Mesenchymal stem cell (in vitro differentiated cells and primary cell): Measurements from ENCODE around the gene SLC35G4.

Source experiments
- DNase-seq: peaks from one replicate; pipeline ENCODE4 v3.0.0-alpha.2; 2013
- H2AFZ ChIP-seq: one replicate; pipeline ENCODE4 v1.6.1; 2013; ENCODE audit warnings: low read depth, mild to moderate bottlenecking, control low read depth, inconsistent platforms, low read length, moderate library complexity
- H2AK5ac ChIP-seq: 2 replicates; pipeline ENCODE4 v1.6.1; 2013; ENCODE audit warnings: low read length, moderate library complexity, mild to moderate bottlenecking, inconsistent platforms; ENCODE audit not compliant: severe bottlenecking
- H2BK120ac ChIP-seq: one replicate; pipeline ENCODE4 v1.6.1; 2013; ENCODE audit warnings: low read depth, mild to moderate bottlenecking, inconsistent platforms, low read length, moderate library complexity
- H2BK12ac ChIP-seq, 2 experiments: one replicate each; pipeline ENCODE4 v1.6.1; 2013; ENCODE audit warnings: inconsistent platforms in 2 of 2, low read length in 2 of 2, mild to moderate bottlenecking in 2 of 2, moderate library complexity in 2 of 2, control low read depth in 1 of 2
- H2BK15ac ChIP-seq: one replicate; pipeline ENCODE4 v1.6.1; 2013; ENCODE audit warnings: mild to moderate bottlenecking, low read depth, inconsistent platforms; ENCODE audit not compliant: poor library complexity, severe bottlenecking
- H2BK5ac ChIP-seq: 2 replicates; pipeline ENCODE4 v1.6.1; 2013; ENCODE audit warnings: low read depth, mild to moderate bottlenecking, low read length, control low read depth, inconsistent platforms; ENCODE audit not compliant: poor library complexity, severe bottlenecking
- H3K14ac ChIP-seq, 2 experiments: one replicate each; pipeline ENCODE4 v1.6.1; 2013; ENCODE audit warnings: inconsistent platforms in 2 of 2, low read length in 2 of 2, control low read depth in 1 of 2, mild to moderate bottlenecking in 1 of 2, moderate library complexity in 1 of 2
- H3K18ac ChIP-seq, 2 experiments: one replicate each; pipeline ENCODE4 v1.6.1; 2013; ENCODE audit warnings: inconsistent platforms in 2 of 2, low read length in 2 of 2, control low read depth in 1 of 2, low read depth in 1 of 2, mild to moderate bottlenecking in 1 of 2
- H3K23ac ChIP-seq, 2 experiments: one replicate each; pipeline ENCODE4 v1.6.1; 2013; ENCODE audit warnings: inconsistent platforms in 2 of 2, low read length in 2 of 2, mild to moderate bottlenecking in 2 of 2, moderate library complexity in 2 of 2, control low read depth in 1 of 2
- H3K27ac ChIP-seq: 2 replicates; pipeline ENCODE4 v1.5.1; 2013; ENCODE audit warnings: mild to moderate bottlenecking, moderate library complexity, low read length, control low read depth, inconsistent platforms; ENCODE audit not compliant: poor library complexity, severe bottlenecking
- H3K27me3 ChIP-seq, 2 experiments: 2 replicates each; pipeline versions ENCODE4 v1.6.1 to v1.7.0; 2013; ENCODE audit warnings: low read length in 2 of 2, mild to moderate bottlenecking in 2 of 2, moderate library complexity in 2 of 2, control low read depth in 1 of 2, inconsistent platforms in 1 of 2; ENCODE audit not compliant: control insufficient read depth in 1 of 2, insufficient read depth in 1 of 2
- H3K36me3 ChIP-seq, 2 experiments: 2 replicates each; pipeline versions ENCODE4 v1.6.1 to v1.7.0; 2013; ENCODE audit warnings: low read length in 2 of 2, control low read depth in 1 of 2, inconsistent platforms in 1 of 2, low read depth in 1 of 2, mild to moderate bottlenecking in 1 of 2; ENCODE audit not compliant: insufficient read depth in 2 of 2, control insufficient read depth in 1 of 2
- H3K4ac ChIP-seq, 2 experiments: one replicate each; pipeline ENCODE4 v1.6.1; 2013; ENCODE audit warnings: inconsistent platforms in 2 of 2, low read length in 2 of 2, mild to moderate bottlenecking in 2 of 2, moderate library complexity in 2 of 2, control low read depth in 1 of 2, low read depth in 1 of 2
- H3K4me1 ChIP-seq: 2 replicates; pipeline ENCODE4 v1.6.1; 2013; ENCODE audit warnings: low read depth, low read length, control low read depth; ENCODE audit not compliant: control insufficient read depth, insufficient read depth
- H3K4me2 ChIP-seq: 2 replicates; pipeline ENCODE4 v1.6.1; 2013; ENCODE audit warnings: low read length, mild to moderate bottlenecking, inconsistent platforms; ENCODE audit not compliant: poor library complexity, severe bottlenecking
- H3K4me3 ChIP-seq, 2 experiments: 2 replicates each; pipeline versions ENCODE4 v1.5.1 to v1.7.0; 2013; ENCODE audit warnings: low read length in 2 of 2, mild to moderate bottlenecking in 2 of 2, control low read depth in 1 of 2, low read depth in 1 of 2; ENCODE audit not compliant: insufficient read depth in 1 of 2
- H3K79me1 ChIP-seq: replicated peaks from 2 replicates; pipeline ENCODE4 v1.6.1; 2013; ENCODE audit warnings: mild to moderate bottlenecking, control low read depth, low read length, inconsistent platforms; ENCODE audit not compliant: poor library complexity, severe bottlenecking
- H3K9ac ChIP-seq: 2 replicates; pipeline ENCODE4 v1.7.0; 2013; ENCODE audit warnings: mild to moderate bottlenecking, low read length, moderate library complexity
- H3K9me3 ChIP-seq: 2 replicates; pipeline ENCODE4 v1.7.0; 2013; ENCODE audit warnings: mild to moderate bottlenecking, low read length; ENCODE audit not compliant: control insufficient read depth
- H4K8ac ChIP-seq: one replicate; pipeline ENCODE4 v1.6.1; 2013; ENCODE audit warnings: inconsistent platforms, mild to moderate bottlenecking, low read length, moderate library complexity
- H4K91ac ChIP-seq: one replicate; pipeline ENCODE4 v1.6.1; 2013; ENCODE audit warnings: mild to moderate bottlenecking, low read length, inconsistent platforms
- WGBS: methylation state at CpG from one replicate; pipeline ENCODE4 v1.1.7; 2013; ENCODE audit warnings: mixed read lengths; 5-methylcytosine and 5-hydroxymethylcytosine counted together

SLC35G4 gene

DNA sequence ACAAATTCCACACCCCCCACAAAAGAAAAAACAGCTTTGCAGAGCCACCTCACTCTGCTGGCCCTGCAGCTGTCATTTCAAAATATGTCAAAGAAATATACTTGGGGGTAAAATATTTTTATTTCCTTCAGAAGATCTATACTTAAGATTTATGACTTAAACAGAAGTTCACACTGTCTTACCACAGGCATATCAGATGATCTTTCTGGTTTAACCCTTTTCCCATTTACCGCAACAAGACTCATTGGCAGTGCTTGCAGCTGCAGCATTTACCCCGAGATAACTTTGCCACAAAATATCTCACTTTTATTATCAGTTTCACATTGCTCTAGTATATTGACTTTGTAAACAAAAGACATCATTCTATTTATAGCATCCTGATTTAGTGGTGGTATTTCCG is 21.6 kb upstream of the SLC35G4 start:
- Histone ChIP-seq H4K91ac (no peak overlapping the region), H2BK5ac (no peak overlapping the region), H3K14ac (no peak overlapping the region), H3K9ac (no peak overlapping the region), H3K27ac (no peak overlapping the region), H3K18ac (no peak overlapping the region), H3K4ac (no peak overlapping the region), H2AFZ (no peak overlapping the region), H3K9me3 (no peaks in the 10 kb centered on the region), H3K4me2 (no peak overlapping the region), H2AK5ac (no peak overlapping the region), H3K4me1 (no peaks in the 10 kb centered on the region), H4K8ac (no peak overlapping the region), H2BK120ac (no peak overlapping the region), H3K27me3 (peaks cover 0 to under 1% of the 10 kb centered on the region in 2 experiments), H3K36me3 (no peaks in the 10 kb centered on the region), H2BK12ac (no peak overlapping the region), H3K4me3 (no peak overlapping the region), H2BK15ac (no peak overlapping the region), H3K23ac (no peak overlapping the region), H3K79me1 (no peaks in the 10 kb centered on the region)
- no peak for DNase-seq
- WGBS: 100% methylated on average over 2 of the region's 3 CpGs

DNA sequence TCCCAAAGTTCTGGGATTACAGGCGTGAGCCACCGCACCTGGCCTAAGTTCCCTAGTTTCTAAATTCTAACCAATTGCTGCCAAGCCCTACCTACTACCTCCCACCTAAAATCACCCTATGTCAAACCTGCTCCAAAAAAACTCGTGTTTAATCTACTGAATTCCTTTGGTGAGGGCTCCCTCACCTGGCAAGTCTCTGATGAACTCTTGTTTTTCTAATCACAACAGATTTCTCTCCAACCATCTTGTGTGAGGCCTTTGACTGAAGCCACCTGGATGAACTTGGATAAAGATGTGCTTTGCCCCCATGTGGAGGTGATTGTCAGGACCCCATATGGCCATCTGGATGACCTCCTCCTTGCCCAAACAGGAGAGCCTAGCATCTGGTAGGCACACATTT is 17.4 kb upstream of the SLC35G4 start:
- WGBS: 71% methylated on average over 3 of the region's 3 CpGs
- no peak for DNase-seq
- no peaks in the 10 kb centered on the region for H3K79me1 ChIP-seq

DNA sequence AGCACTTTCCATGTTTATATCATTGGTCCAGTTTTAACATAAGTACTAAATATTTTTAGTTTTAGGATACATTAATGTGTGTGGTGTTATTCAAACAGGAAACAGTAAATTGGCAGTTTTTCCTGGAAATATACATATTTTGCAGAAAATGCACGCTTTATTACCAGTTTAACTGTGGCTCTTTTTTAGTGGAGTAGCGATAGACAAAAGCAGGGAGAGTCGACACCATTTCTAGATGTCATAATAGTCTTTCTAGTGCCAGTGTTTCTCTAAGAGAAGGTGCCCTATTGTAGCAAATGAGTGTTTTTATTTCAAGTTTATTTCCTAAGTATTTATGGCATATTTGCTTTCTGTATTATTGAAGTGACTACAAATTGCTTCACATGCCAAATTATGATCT is 9.1 kb upstream of the SLC35G4 start:
- Histone ChIP-seq H3K36me3 (no peaks in the 10 kb centered on the region), H2BK120ac (no peak overlapping the region), H2BK15ac (no peak overlapping the region), H3K4me3 (no peak overlapping the region), H3K4me1 (no peaks in the 10 kb centered on the region), H2BK5ac (no peak overlapping the region), H3K23ac (no peak overlapping the region), H3K9ac (no peak overlapping the region), H3K4ac (no peak overlapping the region), H4K91ac (no peak overlapping the region), H3K27me3 (peaks cover 6% of the 10 kb centered on the region in 2 experiments), H3K27ac (no peak overlapping the region), H3K4me2 (no peak overlapping the region), H2AK5ac (no peak overlapping the region), H3K9me3 (no peaks in the 10 kb centered on the region), H2AFZ (no peak overlapping the region), H3K18ac (no peak overlapping the region), H3K14ac (no peak overlapping the region), H2BK12ac (no peak overlapping the region), H4K8ac (no peak overlapping the region), H3K79me1 (no peaks in the 10 kb centered on the region)
- no peak for DNase-seq
- WGBS: 91% methylated on average over 3 of the region's 3 CpGs

More for the DNA sequence above, 17.4 kb upstream of the SLC35G4 start:
- Histone ChIP-seq H3K27ac (no peak overlapping the region), H3K27me3 (peaks cover 5 to 8% of the 10 kb centered on the region in 2 experiments), H3K4ac (no peak overlapping the region), H3K9me3 (no peaks in the 10 kb centered on the region), H2BK120ac (no peak overlapping the region), H3K4me2 (no peak overlapping the region), H3K14ac (no peak overlapping the region), H2AFZ (no peak overlapping the region), H3K23ac (no peak overlapping the region), H4K91ac (no peak overlapping the region), H2AK5ac (no peak overlapping the region), H2BK5ac (no peak overlapping the region), H3K36me3 (no peaks in the 10 kb centered on the region), H3K4me1 (no peaks in the 10 kb centered on the region), H2BK12ac (no peak overlapping the region), H2BK15ac (no peak overlapping the region), H3K18ac (no peak overlapping the region), H4K8ac (no peak overlapping the region), H3K4me3 (no peak overlapping the region), H3K9ac (no peak overlapping the region)

DNA sequence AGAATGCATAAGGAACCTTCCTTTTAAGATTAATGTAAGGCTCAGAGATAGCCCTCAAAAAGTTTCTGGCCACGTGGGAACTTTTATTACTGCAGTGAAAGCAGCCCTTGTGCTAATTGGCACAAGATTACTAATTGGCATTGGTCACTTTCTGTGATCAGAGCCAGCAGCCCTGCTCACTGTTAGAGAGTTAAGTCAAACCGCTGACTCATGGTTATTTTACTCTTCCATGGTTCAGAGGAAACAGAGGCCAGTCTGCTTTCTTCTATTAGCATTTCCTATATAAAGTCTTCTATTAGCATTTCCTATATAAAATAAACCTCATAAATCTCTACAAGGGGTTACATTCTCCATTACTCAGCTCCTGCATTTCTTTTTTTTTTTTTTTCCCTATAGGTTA is 1.5 kb upstream of the SLC35G4 start:
- no peak overlapping the region for H2BK15ac ChIP-seq
- no peak overlapping the region for H3K4me3 ChIP-seq
- peaks cover 6 to 7% of the 10 kb centered on the region in 2 experiments for H3K27me3 ChIP-seq
- H3K14ac ChIP-seq: no peak overlapping the region
- no peak overlapping the region for H3K27ac ChIP-seq
- DNase-seq: no peak
- H2AFZ ChIP-seq: no peak overlapping the region
- no peak overlapping the region for H2BK5ac ChIP-seq
- no peak overlapping the region for H3K9ac ChIP-seq
- H2BK120ac ChIP-seq: no peak overlapping the region
- H3K18ac ChIP-seq: no peak overlapping the region
- H3K4me2 ChIP-seq: no peak overlapping the region
- H3K36me3 ChIP-seq: no peaks in the 10 kb centered on the region
- 46% methylated on average over 2 of the region's 2 CpGs for WGBS
- no peak overlapping the region for H2BK12ac ChIP-seq
- no peak overlapping the region for H4K91ac ChIP-seq
- H3K79me1 ChIP-seq: no peaks in the 10 kb centered on the region
- no peak overlapping the region for H2AK5ac ChIP-seq
- H3K4me1 ChIP-seq: no peaks in the 10 kb centered on the region
- H3K4ac ChIP-seq: no peak overlapping the region
- no peaks in the 10 kb centered on the region for H3K9me3 ChIP-seq
- H4K8ac ChIP-seq: no peak overlapping the region
- no peak overlapping the region for H3K23ac ChIP-seq
